Central memory CD8-positive, alpha-beta T cell (primary cell): ENCODE measurements around the gene MDM1.

ENCODE experiments used
- ATAC-seq: fragments of 150-1000 bp; cut with Tn5 transposase; replicated peaks from 2 replicates; pipeline ENCODE4 v1.10.0; 2022; ENCODE audit warnings: mild to moderate bottlenecking, moderate FRiP score, moderate number of reproducible peaks; ENCODE audit not compliant: poor library complexity, severe bottlenecking; ENCODE audit errors: extremely low read depth
- DNase-seq, 2 donors: peaks; one replicate each; pipeline ENCODE4 v3.0.0; 2021; ENCODE audit warnings: low spot score in 2 of 2
- H3K27ac Mint-ChIP-seq: one replicate; pipeline ENCODE4 v1.8.0; 2022; ENCODE audit warnings: low read depth, mild to moderate bottlenecking, moderate library complexity, mixed read lengths
- H3K27me3 Mint-ChIP-seq: one replicate; pipeline ENCODE4 v1.8.0; 2022; ENCODE audit warnings: mixed read lengths
- H3K36me3 Mint-ChIP-seq: one replicate; pipeline ENCODE4 v1.8.0; 2022; ENCODE audit warnings: mild to moderate bottlenecking, moderate library complexity, mixed read lengths; ENCODE audit not compliant: insufficient read depth
- H3K4me1 Mint-ChIP-seq: one replicate; pipeline ENCODE4 v1.8.0; 2022; ENCODE audit warnings: mixed read lengths
- H3K4me3 Mint-ChIP-seq: one replicate; pipeline ENCODE4 v1.8.0; 2022; ENCODE audit warnings: mild to moderate bottlenecking, moderate library complexity, mixed read lengths
- H3K9me3 Mint-ChIP-seq: one replicate; pipeline ENCODE4 v1.8.0; 2022; ENCODE audit warnings: mixed read lengths

MDM1 gene

DNA sequence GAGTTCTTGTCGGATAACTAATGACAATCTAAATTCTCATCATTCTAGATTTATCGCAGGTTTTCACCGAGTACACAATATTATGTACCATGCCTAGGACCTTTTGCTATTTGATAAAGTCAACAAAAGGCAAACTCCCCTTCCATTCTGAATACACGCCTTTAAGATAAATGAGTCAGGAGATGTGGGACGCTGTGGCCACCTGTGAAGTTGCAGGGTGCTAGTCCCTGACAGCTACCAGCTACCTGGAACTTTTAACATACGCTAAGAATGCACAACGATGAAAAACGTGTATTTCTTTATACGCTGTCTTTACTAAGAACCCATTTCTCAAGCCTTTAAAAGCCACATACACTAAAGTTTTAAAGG, 678 bp downstream of the MDM1 start:
- H3K4me3 Mint-ChIP-seq, result peak overlapping the region; percentile 87
- H3K4me1 Mint-ChIP-seq, result peaks cover 37% of the 10 kb centered on the region
- peak overlapping the region; percentile 71 for H3K27ac Mint-ChIP-seq
- H3K27me3 Mint-ChIP-seq, result no peaks in the 10 kb centered on the region
- no peaks in the 10 kb centered on the region for H3K9me3 Mint-ChIP-seq
- no peak for ATAC-seq
- peaks cover 9% of the 10 kb centered on the region for H3K36me3 Mint-ChIP-seq
- DNase-seq, result no peak

DNA sequence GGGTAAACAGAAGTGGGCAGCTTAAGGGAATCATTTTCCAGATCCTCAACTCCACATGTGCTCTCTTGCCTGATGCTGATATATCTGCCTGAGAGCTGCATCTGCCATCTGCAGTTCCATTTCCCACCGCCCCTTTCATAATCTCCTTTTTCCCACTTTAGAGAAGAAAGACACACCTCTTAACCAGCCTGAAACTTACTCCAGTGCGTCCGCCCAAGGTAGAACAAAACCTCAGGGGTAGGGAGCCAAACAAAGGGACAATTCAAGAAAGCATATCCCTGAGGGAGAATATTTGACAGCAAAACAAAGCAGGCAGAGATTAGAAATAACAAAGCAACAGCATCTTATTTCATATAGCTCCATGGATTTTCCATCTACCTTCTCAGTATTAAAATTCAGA, 4.3 kb downstream of the MDM1 start:
- Mint-ChIP-seq H3K4me3 (no peak overlapping the region), H3K27me3 (no peaks in the 10 kb centered on the region), H3K9me3 (no peaks in the 10 kb centered on the region), H3K4me1 (peaks cover 34% of the 10 kb centered on the region), H3K27ac (no peak overlapping the region), H3K36me3 (peaks cover 12% of the 10 kb centered on the region)
- DNase-seq (no peak), ATAC-seq (no peak)

DNA sequence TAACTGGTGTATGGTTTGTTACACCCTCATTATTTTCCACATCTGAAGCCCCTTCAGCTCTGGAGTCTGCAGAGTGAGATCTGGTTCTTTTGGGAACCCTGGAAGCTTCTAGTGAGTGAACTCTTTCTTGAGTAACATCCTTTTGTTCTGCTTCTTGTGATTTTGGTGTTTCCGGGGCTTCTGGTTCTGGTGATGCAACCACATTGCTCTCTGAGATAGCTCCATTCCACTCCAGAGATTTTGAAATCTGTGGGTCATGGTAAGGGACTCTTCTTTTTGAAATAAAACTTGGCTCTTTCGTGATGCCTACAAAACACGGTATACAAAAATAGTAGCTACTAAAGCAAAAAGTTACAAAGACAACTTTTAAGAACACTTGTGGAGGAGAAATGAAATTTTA, 5.4 kb downstream of the MDM1 start:
- H3K4me1 Mint-ChIP-seq, result peaks cover 30% of the 10 kb centered on the region
- DNase-seq, result no peak
- H3K27me3 Mint-ChIP-seq, result no peaks in the 10 kb centered on the region
- no peak overlapping the region for H3K27ac Mint-ChIP-seq
- H3K4me3 Mint-ChIP-seq, result no peak overlapping the region
- peaks cover 7% of the 10 kb centered on the region for H3K36me3 Mint-ChIP-seq
- no peaks in the 10 kb centered on the region for H3K9me3 Mint-ChIP-seq
- no peak for ATAC-seq

DNA sequence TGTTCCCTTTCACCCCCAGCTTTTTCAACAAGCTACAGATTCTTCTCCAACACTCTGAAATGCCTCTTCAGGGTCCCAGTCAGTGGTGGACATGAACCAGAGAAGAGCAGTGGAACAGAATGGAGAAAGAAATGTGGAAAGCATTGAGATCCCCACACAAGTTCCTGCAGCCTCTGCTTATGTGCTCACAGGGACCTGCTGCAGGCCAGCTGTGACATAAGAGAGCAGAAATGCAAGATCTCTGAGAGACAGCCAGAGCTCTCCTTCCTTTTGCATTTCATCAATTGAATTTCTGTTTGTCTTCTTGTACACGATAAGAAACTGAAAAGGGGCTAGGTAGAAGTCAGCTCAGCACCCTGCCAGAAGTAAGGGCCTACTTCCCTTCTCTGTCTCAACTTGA, 6.2 kb downstream of the MDM1 start:
- H3K27me3 Mint-ChIP-seq, result no peaks in the 10 kb centered on the region
- H3K36me3 Mint-ChIP-seq, result peaks cover 7% of the 10 kb centered on the region
- peaks cover 23% of the 10 kb centered on the region for H3K4me1 Mint-ChIP-seq
- no peaks in the 10 kb centered on the region for H3K9me3 Mint-ChIP-seq
- DNase-seq, result no peak
- H3K4me3 Mint-ChIP-seq, result no peak overlapping the region
- H3K27ac Mint-ChIP-seq, result no peak overlapping the region
- ATAC-seq, result no peak

DNA sequence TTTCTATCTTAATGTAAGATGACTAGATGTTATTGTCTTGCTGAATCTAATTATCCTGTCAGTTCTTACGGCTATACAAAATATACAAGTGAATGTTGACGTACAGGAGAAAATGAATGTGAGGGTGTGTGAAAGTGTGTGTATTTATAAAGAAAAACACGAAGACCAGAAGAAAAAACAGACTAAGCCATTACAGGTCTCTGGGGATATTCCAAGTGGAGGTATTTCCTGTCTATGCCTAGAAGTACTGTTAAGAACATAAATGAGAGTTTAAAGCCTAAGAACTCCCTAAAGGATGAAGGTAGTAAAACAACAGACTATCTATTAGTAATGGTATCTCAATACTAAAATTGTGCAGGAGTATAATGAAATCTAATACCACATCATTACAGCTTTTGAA, 7.6 kb downstream of the MDM1 start:
- ATAC-seq (no peak), DNase-seq (no peak)
- Mint-ChIP-seq H3K4me3 (no peak overlapping the region), H3K27me3 (no peaks in the 10 kb centered on the region), H3K27ac (no peak overlapping the region), H3K36me3 (peaks cover 13% of the 10 kb centered on the region), H3K4me1 (peaks cover 18% of the 10 kb centered on the region), H3K9me3 (no peaks in the 10 kb centered on the region)

DNA sequence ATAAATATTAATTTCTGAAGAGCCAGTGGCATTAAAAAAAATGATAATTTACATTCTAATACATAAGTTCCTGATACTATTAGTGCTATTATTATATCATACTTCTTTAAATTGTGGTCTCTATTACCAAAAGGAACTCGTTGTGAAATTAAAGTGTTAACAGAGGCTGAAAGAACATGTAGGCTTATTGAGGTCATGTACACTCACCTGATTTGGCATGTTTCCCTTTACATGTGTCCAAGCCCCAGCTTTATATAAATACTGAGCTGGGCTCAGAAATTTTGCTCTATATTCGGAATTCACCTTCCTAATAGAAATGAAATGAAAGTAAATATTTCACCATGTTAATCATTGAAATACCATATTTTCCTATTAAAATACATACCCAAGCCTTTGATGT, 11.0 kb downstream of the MDM1 start:
- Mint-ChIP-seq H3K27ac (no peak overlapping the region), H3K4me3 (no peak overlapping the region), H3K4me1 (peaks cover 4% of the 10 kb centered on the region), H3K9me3 (no peaks in the 10 kb centered on the region), H3K27me3 (no peaks in the 10 kb centered on the region), H3K36me3 (peaks cover 11% of the 10 kb centered on the region)
- ATAC-seq, result no peak
- no peak for DNase-seq

DNA sequence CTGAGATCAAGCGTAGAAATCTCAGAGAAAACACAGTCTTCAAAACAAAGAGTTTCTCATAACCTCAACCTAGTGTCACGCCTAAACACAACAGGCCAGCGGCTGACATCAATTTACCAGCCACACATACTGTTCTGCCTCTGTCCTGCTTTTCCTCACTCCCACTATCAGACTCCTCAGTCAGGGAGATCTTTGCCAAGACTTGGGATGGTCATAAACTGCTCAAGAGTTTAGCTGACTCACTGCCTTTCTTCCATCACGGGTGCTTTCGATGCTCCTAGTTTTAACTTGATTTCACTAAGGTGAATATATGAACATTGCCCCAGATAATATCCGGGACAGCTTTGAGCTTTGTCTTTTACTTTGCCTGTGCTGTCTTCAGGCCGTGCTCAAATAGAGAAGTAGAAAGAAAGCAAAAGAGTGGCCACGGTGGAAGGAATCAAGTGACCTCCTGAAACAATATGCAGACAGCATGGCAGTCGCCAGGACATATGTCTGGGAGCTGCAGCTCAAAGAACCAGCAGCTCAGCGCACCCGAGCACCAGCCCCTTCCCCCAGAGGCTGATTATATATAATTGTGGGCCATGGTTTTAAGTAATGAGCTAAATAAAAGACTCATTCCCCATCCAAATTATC, 12.1 kb downstream of the MDM1 start:
- Mint-ChIP-seq H3K4me1 (no peaks in the 10 kb centered on the region), H3K27me3 (no peaks in the 10 kb centered on the region), H3K9me3 (no peaks in the 10 kb centered on the region), H3K27ac (no peak overlapping the region), H3K4me3 (no peak overlapping the region), H3K36me3 (peaks cover 12% of the 10 kb centered on the region)
- DNase-seq (no peak), ATAC-seq (no peak)

DNA sequence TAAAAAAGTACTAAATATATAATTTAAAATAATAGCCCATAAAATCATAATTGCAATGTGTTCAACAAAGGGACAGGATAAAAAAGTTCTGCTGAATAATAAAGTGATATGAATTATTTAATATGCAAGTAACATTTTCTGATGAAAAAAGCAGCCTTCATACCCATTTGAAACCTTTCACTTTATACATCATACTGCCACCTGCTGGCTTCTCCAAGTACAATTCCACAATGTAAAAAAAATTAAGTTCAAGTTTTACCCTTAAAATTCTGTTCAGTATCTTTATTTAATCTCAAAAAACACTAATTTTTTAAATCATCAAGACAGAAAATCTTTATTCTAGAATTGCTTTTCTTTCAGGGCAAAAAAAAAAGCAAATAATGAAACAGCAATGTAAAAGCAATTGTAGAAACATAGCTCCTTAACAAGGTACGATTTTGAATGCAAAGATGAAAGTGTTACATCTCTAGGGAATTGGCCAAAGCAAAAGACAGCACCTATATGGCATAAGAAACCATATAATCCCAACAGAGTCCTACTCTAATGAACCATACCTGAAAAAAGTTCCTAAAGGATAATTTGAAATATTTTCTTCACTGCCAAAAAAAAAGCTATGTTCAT, 15.0 kb downstream of the MDM1 start:
- ATAC-seq (no peak), DNase-seq (peak in 1 of 2 donors; percentile 22)
- H3K27ac Mint-ChIP-seq, result no peak overlapping the region
- peaks cover 10% of the 10 kb centered on the region for H3K36me3 Mint-ChIP-seq
- H3K27me3 Mint-ChIP-seq, result no peaks in the 10 kb centered on the region
- H3K4me3 Mint-ChIP-seq, result no peak overlapping the region
- no peaks in the 10 kb centered on the region for H3K4me1 Mint-ChIP-seq
- no peaks in the 10 kb centered on the region for H3K9me3 Mint-ChIP-seq

DNA sequence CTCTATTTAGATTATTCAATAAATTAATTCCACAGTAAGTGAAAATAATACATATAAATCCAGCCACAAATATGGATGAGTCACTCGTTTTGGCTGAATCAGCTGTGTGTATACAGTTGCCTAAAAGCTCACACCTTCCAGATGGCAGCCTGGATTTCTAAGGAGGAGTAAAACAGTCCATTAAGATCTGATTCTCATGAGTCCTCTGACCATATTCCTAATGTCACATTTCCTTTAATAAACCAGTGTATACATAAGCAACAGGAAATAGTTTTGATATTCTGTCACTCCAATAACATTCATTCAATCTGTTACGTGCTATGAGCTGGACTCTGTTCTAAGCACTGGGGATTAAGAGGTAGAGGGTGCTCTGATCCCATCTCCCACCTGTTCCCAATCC, 21.8 kb downstream of the MDM1 start:
- H3K27ac Mint-ChIP-seq, result no peak overlapping the region
- ATAC-seq, result no peak
- no peak overlapping the region for H3K4me3 Mint-ChIP-seq
- no peaks in the 10 kb centered on the region for H3K4me1 Mint-ChIP-seq
- H3K36me3 Mint-ChIP-seq, result peaks cover 9% of the 10 kb centered on the region
- no peaks in the 10 kb centered on the region for H3K27me3 Mint-ChIP-seq
- no peaks in the 10 kb centered on the region for H3K9me3 Mint-ChIP-seq
- no peak for DNase-seq

DNA sequence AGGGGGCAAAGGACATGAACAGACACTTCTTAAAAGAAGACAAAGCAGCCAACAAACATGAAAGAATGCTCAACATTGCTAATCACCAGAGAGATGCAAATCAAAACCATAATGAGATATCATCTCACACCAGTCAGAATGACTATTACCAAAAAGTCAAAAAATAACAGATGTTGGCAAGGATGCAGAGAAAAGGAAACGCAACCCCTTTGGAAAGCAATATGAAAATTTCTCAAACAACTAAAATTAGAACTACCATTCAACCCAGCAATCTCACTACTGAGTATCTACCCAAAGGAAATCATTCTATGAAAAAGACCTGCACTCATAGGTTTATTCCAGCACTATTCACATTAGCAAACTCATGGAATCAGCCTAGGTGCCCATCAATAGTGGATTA, 25.6 kb downstream of the MDM1 start:
- no peaks in the 10 kb centered on the region for H3K27me3 Mint-ChIP-seq
- no peak for DNase-seq
- no peaks in the 10 kb centered on the region for H3K9me3 Mint-ChIP-seq
- no peak for ATAC-seq
- H3K4me1 Mint-ChIP-seq, result no peaks in the 10 kb centered on the region
- peak overlapping the region; percentile 17 for H3K27ac Mint-ChIP-seq
- H3K4me3 Mint-ChIP-seq, result no peak overlapping the region
- H3K36me3 Mint-ChIP-seq, result peaks cover 17% of the 10 kb centered on the region

DNA sequence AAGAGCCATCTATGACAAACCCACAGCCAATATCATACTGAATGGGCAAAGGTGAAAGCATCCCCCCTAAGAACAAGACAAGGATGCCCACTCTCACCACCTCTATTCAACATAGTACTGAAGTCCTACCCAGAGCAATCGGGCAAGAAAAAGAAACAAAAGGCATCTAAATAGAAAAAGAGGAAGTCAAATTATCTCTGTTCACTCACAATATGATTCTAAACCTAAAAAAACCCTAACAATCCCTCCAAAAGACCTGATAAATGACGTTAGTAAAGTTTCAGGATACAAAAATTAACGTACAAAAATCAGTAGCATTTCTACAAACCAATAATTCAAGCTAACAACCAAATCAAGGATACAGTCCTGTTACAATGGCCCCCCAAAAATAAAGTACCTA, 26.9 kb downstream of the MDM1 start:
- no peaks in the 10 kb centered on the region for H3K27me3 Mint-ChIP-seq
- no peak overlapping the region for H3K4me3 Mint-ChIP-seq
- peaks cover 26% of the 10 kb centered on the region for H3K36me3 Mint-ChIP-seq
- H3K27ac Mint-ChIP-seq, result no peak overlapping the region
- no peak for DNase-seq
- H3K9me3 Mint-ChIP-seq, result no peaks in the 10 kb centered on the region
- no peak for ATAC-seq
- no peaks in the 10 kb centered on the region for H3K4me1 Mint-ChIP-seq

DNA sequence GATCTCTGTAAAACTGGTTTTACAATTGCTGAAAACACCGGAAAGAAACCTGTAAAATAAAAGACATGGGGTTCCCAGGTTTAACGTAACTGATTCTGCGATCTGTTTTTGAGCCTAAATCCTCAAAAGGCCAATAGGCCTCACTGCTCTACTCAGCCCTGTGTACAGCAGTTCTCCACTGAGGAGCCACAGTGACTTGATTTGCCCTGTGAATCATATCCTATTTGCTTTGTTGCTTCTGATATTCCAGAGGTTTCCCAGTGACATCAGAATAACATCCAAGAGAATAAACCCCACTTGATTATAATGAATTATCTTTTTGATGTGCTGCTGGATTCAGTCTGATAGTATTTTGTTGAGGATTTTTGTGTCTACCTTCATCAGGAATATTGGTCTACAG, 27.5 kb downstream of the MDM1 start:
- H3K27ac Mint-ChIP-seq, result no peak overlapping the region
- no peak overlapping the region for H3K4me3 Mint-ChIP-seq
- H3K9me3 Mint-ChIP-seq, result no peaks in the 10 kb centered on the region
- DNase-seq (no peak), ATAC-seq (no peak)
- H3K36me3 Mint-ChIP-seq, result peaks cover 25% of the 10 kb centered on the region
- H3K4me1 Mint-ChIP-seq, result no peaks in the 10 kb centered on the region
- H3K27me3 Mint-ChIP-seq, result no peaks in the 10 kb centered on the region

DNA sequence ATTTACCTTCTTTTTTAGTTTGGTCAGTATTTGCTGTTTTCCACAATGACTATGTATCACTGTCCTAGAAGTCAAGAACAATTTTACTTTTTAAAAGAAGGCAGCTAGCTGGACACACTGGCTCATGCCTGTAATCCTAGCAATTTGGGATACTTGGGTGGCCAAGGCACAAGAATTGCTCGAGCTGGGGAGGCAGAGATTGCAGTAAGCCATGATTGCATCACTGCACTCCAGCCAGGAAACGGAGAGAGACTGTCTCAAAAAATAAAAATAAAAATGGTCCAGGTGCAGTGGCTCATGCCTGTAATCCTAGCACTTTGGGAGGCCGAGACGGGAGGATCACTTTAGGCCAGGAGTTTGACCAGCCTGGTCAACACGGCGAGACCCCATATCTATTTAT, 28.3 kb downstream of the MDM1 start:
- H3K4me1 Mint-ChIP-seq, result no peaks in the 10 kb centered on the region
- no peaks in the 10 kb centered on the region for H3K9me3 Mint-ChIP-seq
- H3K36me3 Mint-ChIP-seq, result peaks cover 25% of the 10 kb centered on the region
- H3K4me3 Mint-ChIP-seq, result no peak overlapping the region
- DNase-seq (no peak), ATAC-seq (no peak)
- H3K27ac Mint-ChIP-seq, result no peak overlapping the region
- H3K27me3 Mint-ChIP-seq, result no peaks in the 10 kb centered on the region
